VCaP (cell line): ENCODE results near the gene TMEM38A.
A peak's percentile ranks its signal among the peaks of the same experiment; 100 is the strongest.

Experiments used
- H3K27ac ChIP-seq: fragments of 450-650 bp; 2 replicates; pipeline ENCODE4 v1.5.1; 2017
- CTCF ChIP-seq: fragments of 450-650 bp; conservative IDR thresholded peaks from 2 replicates; pipeline ENCODE4 v1.5.1; 2017; ENCODE audit warnings: mild to moderate bottlenecking, moderate library complexity

TMEM38A gene

DNA sequence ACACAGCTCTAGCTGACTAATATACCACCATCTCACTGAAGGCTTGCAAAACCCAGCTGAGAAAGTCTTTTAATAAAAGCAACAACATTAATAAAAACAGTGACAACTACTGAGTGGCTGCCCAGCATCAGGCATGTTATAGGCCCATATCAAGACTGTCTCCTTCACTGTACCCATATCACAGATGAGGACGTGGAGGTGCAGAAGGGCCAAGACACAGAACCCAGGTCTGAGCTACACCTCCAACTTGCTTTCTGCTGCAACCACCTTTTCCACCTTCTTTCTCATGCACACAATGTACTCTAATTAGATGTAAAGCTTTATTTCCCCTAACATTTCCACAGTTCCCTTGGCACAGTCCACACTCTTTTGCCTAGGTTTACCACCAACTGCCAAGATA, 22.3 kb upstream of the TMEM38A start:
- no peak overlapping the region for H3K27ac ChIP-seq
- no peak for TF ChIP-seq CTCF

DNA sequence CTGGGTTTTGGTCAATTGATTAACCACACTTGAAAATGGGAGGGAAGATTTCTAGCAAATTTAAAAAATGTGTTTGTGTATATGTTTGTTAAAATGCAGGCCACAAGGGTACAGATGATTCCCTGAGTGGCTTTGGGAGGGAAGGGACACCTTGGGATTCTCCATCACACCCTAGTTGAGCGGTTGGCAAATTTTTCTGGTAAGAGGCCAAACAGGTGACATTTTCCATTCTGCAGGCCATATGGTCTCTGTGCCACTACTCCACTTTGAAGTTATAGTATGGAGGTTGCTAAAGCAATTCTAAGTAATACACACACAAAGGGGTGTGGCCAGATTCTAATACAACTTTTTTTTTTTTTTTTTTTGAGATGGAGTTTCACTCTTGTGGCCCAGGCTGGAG, 20.0 kb upstream of the TMEM38A start:
- no peak overlapping the region for H3K27ac ChIP-seq
- TF ChIP-seq CTCF, result no peak

DNA sequence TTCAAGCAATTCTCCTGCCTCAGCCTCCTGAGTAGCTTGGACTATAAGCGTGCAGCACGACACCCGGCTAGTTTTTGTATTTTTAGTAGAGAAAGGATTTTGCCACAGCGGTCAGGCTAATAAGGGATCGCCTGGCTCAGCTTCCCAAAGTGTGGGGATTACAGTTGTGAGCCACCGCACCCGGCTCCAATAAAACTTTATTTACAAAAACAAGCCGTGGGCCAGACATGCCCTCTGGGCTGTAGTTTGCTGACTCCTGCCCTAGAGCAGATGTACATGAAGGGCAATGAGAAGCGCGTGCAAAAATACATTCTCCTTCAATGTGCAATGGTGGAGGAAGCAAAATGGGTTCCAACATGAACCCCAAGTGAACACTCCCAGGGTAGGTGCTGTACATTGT, 19.2 kb upstream of the TMEM38A start:
- no peak for TF ChIP-seq CTCF
- no peak overlapping the region for H3K27ac ChIP-seq

DNA sequence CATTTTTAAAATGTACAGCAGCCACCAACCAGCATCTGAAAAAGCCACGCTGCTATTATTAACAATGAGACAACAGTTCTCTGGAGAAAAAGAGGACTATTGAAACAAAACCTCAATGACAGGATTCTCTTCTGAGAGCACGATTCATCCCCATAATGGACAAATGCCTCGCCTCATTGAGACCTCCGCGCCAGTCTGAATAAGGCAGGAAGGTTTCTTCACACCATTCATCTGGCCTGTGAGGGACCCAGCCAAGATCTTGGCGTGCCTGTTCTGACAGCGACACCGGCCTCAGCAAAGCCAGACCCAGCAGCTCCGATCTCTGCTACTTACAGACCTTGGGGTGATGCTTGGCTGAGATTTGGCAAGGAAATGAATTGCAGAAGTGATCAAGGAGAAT, 15.8 kb upstream of the TMEM38A start:
- TF ChIP-seq CTCF, result no peak
- no peak overlapping the region for H3K27ac ChIP-seq

- no peak for TF ChIP-seq CTCF
- peak overlapping the region; percentile 94; the same call in 1 of the 2 replicates for H3K27ac ChIP-seq
Observed at GRCh38 chr19:16649734-16650133, 11.2 kb upstream of the TMEM38A start.

- peak overlapping the region; percentile 94 for H3K27ac ChIP-seq
- no peak for TF ChIP-seq CTCF
Observed at GRCh38 chr19:16650821-16651220, 10.1 kb upstream of the TMEM38A start.

DNA sequence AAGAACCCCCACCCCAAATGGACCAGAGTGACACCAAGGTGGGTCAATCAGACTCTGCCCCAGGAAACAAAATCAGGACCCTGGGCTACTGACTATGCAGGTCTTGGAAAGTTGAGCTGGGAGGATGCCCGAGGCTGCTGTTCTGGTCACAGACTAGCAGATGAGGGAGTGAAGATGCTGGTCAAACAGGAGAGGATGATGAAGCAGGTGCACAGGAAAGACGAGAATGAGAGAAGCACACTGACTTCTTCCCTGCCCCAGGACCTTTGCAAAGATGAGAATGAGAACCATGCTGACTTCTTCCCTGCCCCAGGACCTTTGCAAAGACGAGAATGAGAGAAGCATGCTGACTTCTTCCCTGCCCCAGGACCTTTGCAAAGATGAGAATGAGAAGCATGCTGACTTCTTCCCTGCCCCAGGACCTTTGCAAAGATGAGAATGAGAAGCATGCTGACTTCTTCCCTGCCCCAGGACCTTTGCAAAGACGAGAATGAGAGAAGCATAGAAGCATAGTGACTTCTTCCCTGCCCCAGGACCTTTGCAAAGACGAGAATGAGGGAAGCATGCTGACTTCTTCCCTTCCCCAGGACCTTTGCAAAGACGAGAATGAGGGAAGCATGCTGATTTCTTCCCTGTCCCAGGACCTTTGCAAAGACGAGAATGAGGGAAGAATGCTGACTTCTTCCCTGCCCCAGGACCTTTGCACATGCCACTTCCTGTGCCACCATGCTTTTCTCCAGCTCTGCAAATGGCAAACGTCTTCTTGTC, 9.3 kb upstream of the TMEM38A start:
- peak overlapping the region; percentile 94 for H3K27ac ChIP-seq

DNA sequence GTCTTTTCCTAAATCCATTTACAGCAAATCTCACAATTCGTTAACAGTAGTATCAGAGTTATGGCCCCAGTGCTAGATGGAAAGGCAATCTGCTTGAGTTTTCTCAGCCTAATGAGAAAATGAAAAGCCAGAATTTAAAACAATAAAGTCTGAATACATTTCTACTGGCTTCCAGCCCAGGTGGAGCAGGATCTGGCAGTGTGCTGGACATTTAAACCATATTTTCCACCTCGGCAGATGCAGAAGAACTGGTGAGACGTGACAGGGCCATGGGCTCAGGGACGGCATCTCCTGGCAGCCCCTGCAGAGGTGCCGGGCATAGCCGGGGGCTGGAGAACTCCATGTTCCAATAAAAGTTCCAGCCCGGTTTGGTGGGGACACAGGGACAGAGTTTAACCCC, 8.1 kb upstream of the TMEM38A start:
- no peak for TF ChIP-seq CTCF
- H3K27ac ChIP-seq, result peak overlapping the region; percentile 94
